Keratinocyte (primary cell): Measurements from ENCODE around the gene FOSB. TPM values are rescaled to one million over a fixed set of nuclear protein-coding genes. Genes with fewer than 3 reads are reported as not detected.

ENCODE experiments used
- DNase-seq: peaks from one replicate; pipeline ENCODE4 v3.0.0-alpha.2; 2011; ENCODE audit warnings: low read depth, missing footprints, low spot score
- FAIRE-seq: peaks from 2 replicates; lab custom pipeline; 2011; peaks lifted over from hg19 to GRCh38; lab: Jason Lieb, UNC
- H2AFZ ChIP-seq: 2 replicates; pipeline ENCODE4 v1.6.0; 2012; ENCODE audit warnings: low read length, control low read depth, inconsistent platforms; ENCODE audit not compliant: control insufficient read depth
- H3K27ac ChIP-seq: 2 replicates; pipeline ENCODE4 v1.5.1; 2011; ENCODE audit warnings: low read length; ENCODE audit not compliant: control insufficient read depth, insufficient read depth
- H3K27me3 ChIP-seq: 3 replicates; pipeline ENCODE4 v1.6.0; 2011; ENCODE audit warnings: low read length; ENCODE audit not compliant: control insufficient read depth, insufficient read depth; ENCODE audit errors: extremely low read depth
- H3K36me3 ChIP-seq, 2 experiments: 2 replicates in 1 of 2; 3 replicates in 1 of 2; pipeline ENCODE4 v1.5.1; 2011; ENCODE audit warnings: low read length in 2 of 2, mild to moderate bottlenecking in 1 of 2; ENCODE audit not compliant: control insufficient read depth in 2 of 2, insufficient read depth in 2 of 2; ENCODE audit errors: extremely low read depth in 1 of 2
- H3K4me1 ChIP-seq: 3 replicates; pipeline ENCODE4 v1.5.1; 2011; ENCODE audit warnings: low read length; ENCODE audit not compliant: control insufficient read depth, insufficient read depth; ENCODE audit errors: extremely low read depth
- H3K4me2 ChIP-seq: 3 replicates; pipeline ENCODE4 v1.6.0; 2011; ENCODE audit warnings: low read depth, low read length; ENCODE audit not compliant: control insufficient read depth, insufficient read depth; ENCODE audit errors: extremely low read depth
- H3K4me3 ChIP-seq, 3 experiments: fragments of 200-600 bp in 1 of 3; sonication (generic) in 1 of 3; 2 replicates in 2 of 3; 3 replicates in 1 of 3; pipeline ENCODE4 v1.5.1; 2011 to 2016; ENCODE audit warnings: low read length in 3 of 3, mild to moderate bottlenecking in 3 of 3, control low read depth in 2 of 3, inconsistent platforms in 1 of 3, low read depth in 1 of 3, mixed read lengths in 1 of 3, mixed run types in 1 of 3, moderate library complexity in 1 of 3; ENCODE audit not compliant: control insufficient read depth in 2 of 3, insufficient read depth in 2 of 3; ENCODE audit errors: extremely low read depth in 1 of 3
- H3K79me2 ChIP-seq: 2 replicates; pipeline ENCODE4 v1.6.0; 2012; ENCODE audit warnings: low read length; ENCODE audit not compliant: control insufficient read depth, insufficient read depth
- H3K9ac ChIP-seq: 3 replicates; pipeline ENCODE4 v1.6.0; 2011; ENCODE audit warnings: low read length; ENCODE audit not compliant: control insufficient read depth, insufficient read depth; ENCODE audit errors: extremely low read depth
- H3K9me1 ChIP-seq: 3 replicates; pipeline ENCODE4 v1.6.0; 2011; ENCODE audit warnings: low read length; ENCODE audit not compliant: control insufficient read depth, insufficient read depth; ENCODE audit errors: extremely low read depth
- H3K9me3 ChIP-seq: 2 replicates; pipeline ENCODE4 v1.5.1; 2012; ENCODE audit warnings: low read depth, low read length; ENCODE audit not compliant: control insufficient read depth
- H4K20me1 ChIP-seq: 3 replicates; pipeline ENCODE4 v1.6.0; 2011; ENCODE audit warnings: low read length; ENCODE audit not compliant: control insufficient read depth, insufficient read depth; ENCODE audit errors: extremely low read depth
- CTCF ChIP-seq, 3 experiments: IDR thresholded peaks in 1 of 3; conservative IDR thresholded peaks in 1 of 3; optimal IDR thresholded peaks in 1 of 3; 2 replicates in 2 of 3; 3 replicates in 1 of 3; pipeline versions ENCODE3 to v1.5.1; 2011; ENCODE audit warnings: low read length in 3 of 3, mild to moderate bottlenecking in 3 of 3, moderate library complexity in 2 of 3, control low read depth in 1 of 3, inconsistent platforms in 1 of 3; ENCODE audit not compliant: insufficient read depth in 2 of 3; ENCODE audit errors: extremely low read depth in 1 of 3
- EZH2 ChIP-seq: IDR thresholded peaks from one replicate; pipeline ENCODE4 v1.6.1; 2012; ENCODE audit warnings: inconsistent platforms, mild to moderate bottlenecking, low read length, moderate library complexity
- dilution Hi-C: fragments of 300-500 bp; cut with MboI; formaldehyde crosslinking; loops from one replicate; pipeline ENCODE4 v1.7.0; 2020; ENCODE audit warnings: low sequenced_read_pairs; ENCODE audit not compliant: extremely low pct_ligation_motif_present
- polyA plus RNA-seq, 5 experiments: library from polyadenylated mRNA; depleted of rRNA in 3 of 5; stranded (reverse) in 3 of 5; stranded (forward) in 1 of 5; unstranded in 1 of 5; fragments of >200 nt; gene quantifications; 1 replicate in 1 of 5; 2 replicates in 3 of 5; 3 replicates in 1 of 5; pipeline versions ENCODE4 v1.2.1 to v1.2.3, GENCODE V29; 2011 to 2012; ENCODE audit warnings: missing spikeins in 2 of 5, low read depth in 1 of 5, low replicate concordance in 1 of 5

Gene FOSB
- polyA plus RNA-seq, 1 donor (not counting 4 experiments of a cell fraction or from before 2014, with no cell fraction given) = 4.6 TPM

GRCh38 chr19:45463241-45463640, 4.6 kb upstream of the FOSB start:
- no peaks in the 10 kb centered on the region for H4K20me1 ChIP-seq
- dilution Hi-C loops = no loop called here
- H3K4me2 ChIP-seq = no peak overlapping the region

GRCh38 chr19:45464274-45464673, 3.5 kb upstream of the FOSB start:
- Histone ChIP-seq H3K79me2 (no peaks in the 10 kb centered on the region), H3K27me3 (no peaks in the 10 kb centered on the region), H3K4me1 (peaks cover 8% of the 10 kb centered on the region), H4K20me1 (no peaks in the 10 kb centered on the region), H3K9me1 (no peaks in the 10 kb centered on the region), H3K4me3 (no peak overlapping the region), H3K9me3 (no peaks in the 10 kb centered on the region), H3K27ac (no peak overlapping the region), H3K4me2 (no peak overlapping the region), H3K9ac (no peak overlapping the region), H3K36me3 (no peaks in the 10 kb centered on the region), H2AFZ (no peak overlapping the region)
- TF ChIP-seq CTCF (optimal IDR thresholded peaks at IDR 0.05 in 1 of 3, IDR thresholded peaks at IDR 0.05 in 1 of 3, conservative IDR thresholded peaks at IDR 0.05 in 1 of 3; ENCODE audit: extremely low read depth in 1 of 3, insufficient read depth in 2 of 3, low read length in 3 of 3) = no peak
- no peak for TF ChIP-seq EZH2
- no peak for DNase-seq
- dilution Hi-C loops = no loop called here
- FAIRE-seq = no peak

More at GRCh38 chr19:45463241-45463640, 4.6 kb upstream of the FOSB start:
- TF ChIP-seq CTCF (optimal IDR thresholded peaks at IDR 0.05 in 1 of 3, IDR thresholded peaks at IDR 0.05 in 1 of 3, conservative IDR thresholded peaks at IDR 0.05 in 1 of 3; ENCODE audit: extremely low read depth in 1 of 3, insufficient read depth in 2 of 3, low read length in 3 of 3) = no peak
- TF ChIP-seq EZH2 = no peak
- H3K9me3 ChIP-seq = no peaks in the 10 kb centered on the region
- FAIRE-seq (no peak), DNase-seq (no peak)
- H3K36me3 ChIP-seq = no peaks in the 10 kb centered on the region
- H3K79me2 ChIP-seq = no peaks in the 10 kb centered on the region
- no peak overlapping the region for H3K27ac ChIP-seq
- H3K9me1 ChIP-seq = no peaks in the 10 kb centered on the region
- H2AFZ ChIP-seq = no peak overlapping the region
- peaks cover 8% of the 10 kb centered on the region for H3K4me1 ChIP-seq
- H3K9ac ChIP-seq = no peak overlapping the region
- H3K4me3 ChIP-seq = no peak overlapping the region
- H3K27me3 ChIP-seq = no peaks in the 10 kb centered on the region
